ENCODE measurements around the gene LLCFC1.

LLCFC1 gene

DNA sequence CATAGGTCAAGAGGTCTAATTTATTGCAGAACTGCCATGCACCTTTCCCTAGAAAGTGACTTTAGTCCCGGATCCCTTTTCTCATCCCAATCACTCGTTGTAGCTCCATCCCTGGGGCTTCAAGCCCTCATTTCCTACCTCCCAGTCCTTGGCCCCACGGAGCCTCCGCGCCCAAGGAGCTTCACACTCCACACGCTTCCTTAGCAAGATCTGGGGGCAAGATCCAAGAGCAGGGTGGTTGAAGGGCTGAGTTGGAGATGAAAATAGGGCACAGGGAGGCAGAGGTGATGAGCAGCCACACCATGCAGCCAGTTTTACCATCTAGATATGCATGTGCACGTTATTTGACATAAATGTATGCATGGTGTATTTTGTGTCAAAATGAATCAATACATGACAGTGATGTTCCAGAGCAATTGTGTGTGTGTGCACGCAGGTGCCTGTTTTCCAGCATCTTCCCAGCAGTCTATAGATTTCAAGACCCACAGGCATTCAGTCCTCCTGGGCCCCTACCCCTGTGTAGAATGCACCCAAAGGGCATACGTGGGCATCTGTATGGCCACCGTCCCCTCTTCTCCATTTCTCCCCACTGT lies 47.7 kb upstream of the LLCFC1 start:
- H3K9ac ChIP-seq (ENCODE audit: low read depth, low read length), result no peak overlapping the region
- no peak for TF ChIP-seq EZH2 (IDR thresholded peaks at IDR 0.05; ENCODE audit: borderline replicate concordance, low read depth, low read length, severe bottlenecking)
- TF ChIP-seq, protein P1, sequence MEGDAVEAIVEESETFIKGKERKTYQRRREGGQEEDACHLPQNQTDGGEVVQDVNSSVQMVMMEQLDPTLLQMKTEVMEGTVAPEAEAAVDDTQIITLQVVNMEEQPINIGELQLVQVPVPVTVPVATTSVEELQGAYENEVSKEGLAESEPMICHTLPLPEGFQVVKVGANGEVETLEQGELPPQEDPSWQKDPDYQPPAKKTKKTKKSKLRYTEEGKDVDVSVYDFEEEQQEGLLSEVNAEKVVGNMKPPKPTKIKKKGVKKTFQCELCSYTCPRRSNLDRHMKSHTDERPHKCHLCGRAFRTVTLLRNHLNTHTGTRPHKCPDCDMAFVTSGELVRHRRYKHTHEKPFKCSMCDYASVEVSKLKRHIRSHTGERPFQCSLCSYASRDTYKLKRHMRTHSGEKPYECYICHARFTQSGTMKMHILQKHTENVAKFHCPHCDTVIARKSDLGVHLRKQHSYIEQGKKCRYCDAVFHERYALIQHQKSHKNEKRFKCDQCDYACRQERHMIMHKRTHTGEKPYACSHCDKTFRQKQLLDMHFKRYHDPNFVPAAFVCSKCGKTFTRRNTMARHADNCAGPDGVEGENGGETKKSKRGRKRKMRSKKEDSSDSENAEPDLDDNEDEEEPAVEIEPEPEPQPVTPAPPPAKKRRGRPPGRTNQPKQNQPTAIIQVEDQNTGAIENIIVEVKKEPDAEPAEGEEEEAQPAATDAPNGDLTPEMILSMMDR (IDR thresholded peaks at IDR 0.05; ENCODE audit: borderline replicate concordance, extremely low read depth, low read length, poor library complexity, severe bottlenecking), result no peak
- H3K79me2 ChIP-seq (ENCODE audit: insufficient read depth, low read length), result no peaks in the 10 kb centered on the region
- no peak overlapping the region for H3K4me2 ChIP-seq (ENCODE audit: insufficient read depth, low read length)
- DNase-seq (no peak), ATAC-seq (ENCODE audit: insufficient read depth, low read depth) (no peak)
- H3K36me3 ChIP-seq (ENCODE audit: insufficient read depth, low read length), result no peaks in the 10 kb centered on the region
- H4K20me1 ChIP-seq (ENCODE audit: insufficient read depth, low read length), result no peaks in the 10 kb centered on the region; the same call in 1 of the 2 replicates
- H2AFZ ChIP-seq (ENCODE audit: low read depth, low read length), result no peak overlapping the region
- H3K27me3 ChIP-seq (ENCODE audit: insufficient read depth, low read length, poor library complexity), result no peaks in the 10 kb centered on the region
- no peaks in the 10 kb centered on the region for H3K4me1 ChIP-seq (ENCODE audit: insufficient read depth, low read length)
- no peak overlapping the region for H3K27ac ChIP-seq (ENCODE audit: low read length)
- H3K9me3 ChIP-seq (ENCODE audit: insufficient read depth, low read length, severe bottlenecking), result no peaks in the 10 kb centered on the region
- H3K4me3 ChIP-seq (ENCODE audit: low read depth in 1 of 2, low read length in 2 of 2), result no peak overlapping the region

DNA sequence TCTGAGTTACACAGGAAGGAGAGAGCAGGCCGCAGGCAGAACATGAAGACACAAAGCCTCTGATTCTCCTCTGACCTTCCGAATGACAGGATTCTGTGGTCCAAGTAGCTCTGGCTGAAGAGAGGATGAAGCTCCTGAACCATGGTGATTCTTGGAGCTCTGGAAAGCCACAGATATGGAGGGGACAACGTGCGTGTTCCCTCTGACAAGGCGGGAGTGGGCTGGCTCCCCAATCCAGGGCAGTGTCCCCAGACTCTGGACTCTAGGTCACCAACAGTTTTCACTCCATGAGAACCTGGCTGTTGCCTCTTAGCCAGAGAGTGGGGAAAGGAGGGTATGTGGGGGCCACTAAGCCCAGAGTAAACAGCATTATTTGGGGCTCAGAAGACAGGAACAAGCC lies 46.3 kb upstream of the LLCFC1 start:
- no peak overlapping the region for H3K27ac ChIP-seq (ENCODE audit: low read length)
- H3K79me2 ChIP-seq (ENCODE audit: insufficient read depth, low read length), result no peaks in the 10 kb centered on the region
- no peaks in the 10 kb centered on the region; the same call in 1 of the 2 replicates for H4K20me1 ChIP-seq (ENCODE audit: insufficient read depth, low read length)
- no peak overlapping the region for H2AFZ ChIP-seq (ENCODE audit: low read depth, low read length)
- ATAC-seq (ENCODE audit: insufficient read depth, low read depth) (no peak), DNase-seq (no peak)
- no peak overlapping the region for H3K4me2 ChIP-seq (ENCODE audit: insufficient read depth, low read length)
- no peak overlapping the region for H3K4me3 ChIP-seq (ENCODE audit: low read depth in 1 of 2, low read length in 2 of 2)
- H3K9me3 ChIP-seq (ENCODE audit: insufficient read depth, low read length, severe bottlenecking), result no peaks in the 10 kb centered on the region
- no peak overlapping the region for H3K9ac ChIP-seq (ENCODE audit: low read depth, low read length)
- no peak for TF ChIP-seq EZH2 (IDR thresholded peaks at IDR 0.05; ENCODE audit: borderline replicate concordance, low read depth, low read length, severe bottlenecking)
- TF ChIP-seq, protein P1 (IDR thresholded peaks at IDR 0.05; ENCODE audit: borderline replicate concordance, extremely low read depth, low read length, poor library complexity, severe bottlenecking), result no peak
- no peaks in the 10 kb centered on the region for H3K36me3 ChIP-seq (ENCODE audit: insufficient read depth, low read length)
- H3K4me1 ChIP-seq (ENCODE audit: insufficient read depth, low read length), result no peaks in the 10 kb centered on the region
- H3K27me3 ChIP-seq (ENCODE audit: insufficient read depth, low read length, poor library complexity), result no peaks in the 10 kb centered on the region

DNA sequence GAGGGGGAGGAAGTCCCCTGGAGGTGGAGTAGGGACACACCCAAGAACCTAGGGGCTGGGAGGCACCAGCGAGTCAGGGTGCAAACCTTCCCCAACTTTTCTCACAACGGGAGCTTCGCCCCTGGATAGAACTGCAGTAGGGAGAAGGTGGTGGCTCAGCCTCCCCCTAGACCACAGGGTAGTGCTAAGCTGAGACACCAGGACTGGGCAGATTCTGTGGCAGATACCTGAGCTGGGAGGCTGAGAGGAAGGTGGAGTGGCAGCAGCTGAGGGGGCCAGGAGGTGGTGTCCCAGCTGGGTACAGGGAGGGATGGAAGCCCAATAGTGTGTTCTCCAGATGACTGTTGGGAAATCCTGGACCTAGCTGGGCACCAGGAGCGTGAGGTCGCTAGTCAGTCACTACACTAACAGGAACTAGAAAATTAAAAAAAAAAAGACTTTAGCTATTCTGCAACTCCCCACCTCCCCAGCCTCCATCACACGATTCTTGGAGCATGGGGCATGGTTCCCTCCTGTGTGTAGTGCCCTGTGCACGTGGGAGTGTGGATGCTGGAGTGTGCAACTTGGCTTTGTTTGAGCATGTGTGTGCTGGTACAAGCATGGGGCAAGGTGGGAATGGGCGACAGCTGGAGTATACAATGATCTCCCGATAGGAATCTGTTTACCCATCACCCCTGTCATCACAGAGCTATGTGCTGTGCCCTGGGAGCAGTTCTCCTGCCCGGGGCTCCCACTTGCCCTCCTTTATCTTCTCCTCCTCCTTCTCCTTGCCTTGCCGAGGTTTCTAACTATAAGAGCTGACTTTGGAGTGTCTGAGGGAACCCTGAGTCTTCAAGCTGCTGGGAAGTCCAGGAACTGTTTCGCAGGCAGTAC lies 44.9 kb upstream of the LLCFC1 start:
- no peaks in the 10 kb centered on the region; the same call in 1 of the 2 replicates for H4K20me1 ChIP-seq (ENCODE audit: insufficient read depth, low read length)
- DNase-seq, result no peak
- no peaks in the 10 kb centered on the region for H3K4me1 ChIP-seq (ENCODE audit: insufficient read depth, low read length)
- H3K27me3 ChIP-seq (ENCODE audit: insufficient read depth, low read length, poor library complexity), result no peaks in the 10 kb centered on the region
- H3K36me3 ChIP-seq (ENCODE audit: insufficient read depth, low read length), result no peaks in the 10 kb centered on the region
- H3K79me2 ChIP-seq (ENCODE audit: insufficient read depth, low read length), result no peaks in the 10 kb centered on the region
- H3K9ac ChIP-seq (ENCODE audit: low read depth, low read length), result no peak overlapping the region
- no peak overlapping the region for H2AFZ ChIP-seq (ENCODE audit: low read depth, low read length)
- no peak overlapping the region for H3K27ac ChIP-seq (ENCODE audit: low read length)
- no peaks in the 10 kb centered on the region for H3K9me3 ChIP-seq (ENCODE audit: insufficient read depth, low read length, severe bottlenecking)
- H3K4me2 ChIP-seq (ENCODE audit: insufficient read depth, low read length), result no peak overlapping the region
- no peak overlapping the region for H3K4me3 ChIP-seq (ENCODE audit: low read depth in 1 of 2, low read length in 2 of 2)
- TF ChIP-seq, protein P1 (IDR thresholded peaks at IDR 0.05; ENCODE audit: borderline replicate concordance, extremely low read depth, low read length, poor library complexity, severe bottlenecking), result no peak
- no peak for TF ChIP-seq EZH2 (IDR thresholded peaks at IDR 0.05; ENCODE audit: borderline replicate concordance, low read depth, low read length, severe bottlenecking)
- 0 out of 3 replicates have a peak, but pooled peaks have one; percentile 13 for ATAC-seq (ENCODE audit: insufficient read depth, low read depth)

All from DND-41 (cell line).